22Rv1 (cell line): ENCODE data around the gene CLMP.

Experiments
- ZFX ChIP-seq: fragments of 450-650 bp; IDR thresholded peaks from 2 replicates; pipeline ENCODE4 v1.6.1; 2017; ENCODE audit warnings: antibody characterized with exemption, borderline replicate concordance
- TF ChIP-seq, protein P1 (sequence below): fragments of 450-650 bp; IDR thresholded peaks from 2 replicates; pipeline ENCODE4 v1.5.1; 2017; ENCODE audit warnings: mild to moderate bottlenecking

DNA sequence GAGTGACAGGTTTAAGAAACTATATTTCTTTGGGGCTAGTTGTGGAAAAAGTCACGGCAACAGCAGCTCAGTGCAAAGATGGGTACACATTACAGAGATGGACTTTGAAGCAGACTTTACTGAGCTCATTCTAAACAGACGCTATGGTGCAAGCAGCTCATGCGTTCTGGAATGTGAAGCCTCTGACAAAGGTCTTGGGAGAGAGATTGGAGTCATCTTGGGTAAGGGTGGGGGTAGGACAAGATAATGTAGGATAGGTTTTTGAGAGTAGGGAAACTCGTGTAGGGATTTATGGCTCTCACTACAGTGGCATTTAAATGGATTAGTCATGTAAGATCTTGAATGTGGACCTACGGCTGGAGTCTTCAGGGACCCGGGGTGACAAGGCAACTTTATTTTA lies 36.2 kb upstream of the CLMP start:
- TF ChIP-seq, protein P1, sequence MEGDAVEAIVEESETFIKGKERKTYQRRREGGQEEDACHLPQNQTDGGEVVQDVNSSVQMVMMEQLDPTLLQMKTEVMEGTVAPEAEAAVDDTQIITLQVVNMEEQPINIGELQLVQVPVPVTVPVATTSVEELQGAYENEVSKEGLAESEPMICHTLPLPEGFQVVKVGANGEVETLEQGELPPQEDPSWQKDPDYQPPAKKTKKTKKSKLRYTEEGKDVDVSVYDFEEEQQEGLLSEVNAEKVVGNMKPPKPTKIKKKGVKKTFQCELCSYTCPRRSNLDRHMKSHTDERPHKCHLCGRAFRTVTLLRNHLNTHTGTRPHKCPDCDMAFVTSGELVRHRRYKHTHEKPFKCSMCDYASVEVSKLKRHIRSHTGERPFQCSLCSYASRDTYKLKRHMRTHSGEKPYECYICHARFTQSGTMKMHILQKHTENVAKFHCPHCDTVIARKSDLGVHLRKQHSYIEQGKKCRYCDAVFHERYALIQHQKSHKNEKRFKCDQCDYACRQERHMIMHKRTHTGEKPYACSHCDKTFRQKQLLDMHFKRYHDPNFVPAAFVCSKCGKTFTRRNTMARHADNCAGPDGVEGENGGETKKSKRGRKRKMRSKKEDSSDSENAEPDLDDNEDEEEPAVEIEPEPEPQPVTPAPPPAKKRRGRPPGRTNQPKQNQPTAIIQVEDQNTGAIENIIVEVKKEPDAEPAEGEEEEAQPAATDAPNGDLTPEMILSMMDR = no peak
- TF ChIP-seq ZFX = no peak
